Astrocyte (in vitro differentiated cells and primary cell): ENCODE data around the gene NINJ1. TPM values are rescaled to one million over a fixed set of nuclear protein-coding genes. Genes with fewer than 3 reads are reported as not detected.

Experiments used
- DNase-seq: peaks from one replicate; pipeline ENCODE4 v3.0.0-alpha.2; 2010; ENCODE audit warnings: low read depth
- FAIRE-seq: peaks from 2 replicates; lab custom pipeline; 2011; peaks lifted over from hg19 to GRCh38; lab: Jason Lieb, UNC
- H2AFZ ChIP-seq: 2 replicates; pipeline ENCODE4 v1.6.0; 2012; ENCODE audit warnings: low read depth, low read length, inconsistent platforms
- H3K27ac ChIP-seq: 2 replicates; pipeline ENCODE4 v1.5.1; 2011; ENCODE audit warnings: low read depth, low read length, inconsistent platforms
- H3K27me3 ChIP-seq: 2 replicates; pipeline ENCODE4 v1.6.0; 2011; ENCODE audit warnings: low read length, inconsistent platforms; ENCODE audit not compliant: insufficient read depth
- H3K36me3 ChIP-seq: 2 replicates; pipeline ENCODE4 v1.5.1; 2011; ENCODE audit warnings: low read length, inconsistent platforms; ENCODE audit not compliant: insufficient read depth
- H3K4me1 ChIP-seq: 2 replicates; pipeline ENCODE4 v1.5.1; 2011; ENCODE audit warnings: low read length, inconsistent platforms; ENCODE audit not compliant: insufficient read depth
- H3K4me2 ChIP-seq: 2 replicates; pipeline ENCODE4 v1.6.0; 2012; ENCODE audit warnings: low read length, inconsistent platforms
- H3K4me3 ChIP-seq: 2 replicates; pipeline ENCODE4 v1.5.1; 2011; ENCODE audit warnings: low read depth, mild to moderate bottlenecking, low read length, inconsistent platforms; ENCODE audit not compliant: insufficient read depth
- H3K79me2 ChIP-seq: 2 replicates; pipeline ENCODE4 v1.6.0; 2012; ENCODE audit warnings: mild to moderate bottlenecking, low read length, inconsistent platforms; ENCODE audit not compliant: insufficient read depth
- H3K9ac ChIP-seq: 2 replicates; pipeline ENCODE4 v1.6.0; 2012; ENCODE audit warnings: mild to moderate bottlenecking, low read length, inconsistent platforms
- H3K9me3 ChIP-seq: 2 replicates; pipeline ENCODE4 v1.5.1; 2012; ENCODE audit warnings: low read depth, mild to moderate bottlenecking, low read length, inconsistent platforms; ENCODE audit not compliant: insufficient read depth
- H4K20me1 ChIP-seq: 2 replicates; pipeline ENCODE4 v1.6.0; 2012; ENCODE audit warnings: low read length, inconsistent platforms; ENCODE audit not compliant: insufficient read depth
- H3K27ac Mint-ChIP-seq: one replicate; pipeline ENCODE4 v1.8.0; 2021; ENCODE audit warnings: mild to moderate bottlenecking, mixed read lengths; ENCODE audit not compliant: unreplicated experiment
- H3K27me3 Mint-ChIP-seq: one replicate; pipeline ENCODE4 v1.8.0; 2021; ENCODE audit warnings: low read depth, mixed read lengths; ENCODE audit not compliant: unreplicated experiment
- H3K36me3 Mint-ChIP-seq: one replicate; pipeline ENCODE4 v1.8.0; 2021; ENCODE audit warnings: low read depth, mixed read lengths; ENCODE audit not compliant: unreplicated experiment
- H3K4me1 Mint-ChIP-seq: one replicate; pipeline ENCODE4 v1.8.0; 2021; ENCODE audit warnings: low read depth, mixed read lengths; ENCODE audit not compliant: unreplicated experiment
- H3K4me3 Mint-ChIP-seq: one replicate; pipeline ENCODE4 v1.8.0; 2021; ENCODE audit warnings: mild to moderate bottlenecking, moderate library complexity, mixed read lengths; ENCODE audit not compliant: unreplicated experiment
- H3K9me3 Mint-ChIP-seq: one replicate; pipeline ENCODE4 v1.8.0; 2021; ENCODE audit warnings: mild to moderate bottlenecking, mixed read lengths; ENCODE audit not compliant: unreplicated experiment
- CTCF ChIP-seq: IDR thresholded peaks from 2 replicates; pipeline ENCODE4 v1.5.1; 2011; ENCODE audit warnings: low read depth, mild to moderate bottlenecking, inconsistent platforms, low read length, moderate library complexity; ENCODE audit not compliant: insufficient read depth
- EZH2 ChIP-seq: IDR thresholded peaks from 2 replicates; pipeline ENCODE4 v1.6.1; 2012; ENCODE audit warnings: mild to moderate bottlenecking, low read length, inconsistent platforms; ENCODE audit not compliant: insufficient read depth
- total RNA-seq: library from RNA; stranded (reverse); gene quantifications from 2 replicates; pipeline ENCODE4 v1.2.1, GENCODE V29; 2021

The NINJ1 gene
- total RNA-seq, 1 donor from 2014 or later, result 28.3 TPM

DNA sequence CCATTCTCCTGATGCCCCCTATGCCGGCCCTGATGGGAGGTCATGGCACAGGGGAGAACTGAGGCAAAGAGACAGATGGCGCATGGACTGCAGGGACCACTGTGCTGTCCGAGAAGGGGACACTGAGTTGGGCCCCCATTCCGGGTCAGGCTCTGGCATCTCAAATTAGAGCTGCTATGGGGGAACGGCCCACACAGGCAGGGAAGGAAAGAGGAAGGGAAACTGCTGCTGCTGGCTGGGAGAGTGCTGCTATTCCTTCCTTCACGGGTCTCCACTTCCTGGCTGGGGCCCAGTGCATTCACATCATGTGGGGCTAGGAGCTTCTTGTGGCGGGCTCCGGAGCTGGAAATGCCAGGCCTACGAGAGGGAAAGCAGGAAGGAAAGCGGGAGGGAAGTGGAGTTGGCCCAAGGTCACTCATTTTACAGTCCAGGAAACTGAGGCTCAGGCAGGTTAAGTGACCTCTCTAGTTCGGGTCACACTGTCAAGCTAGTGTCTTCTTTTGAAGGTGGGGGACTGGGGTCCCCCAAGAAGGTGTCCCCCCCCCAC, 39.3 kb downstream of the NINJ1 start:
- peaks cover 15% of the 10 kb centered on the region for H3K9me3 Mint-ChIP-seq
- Histone ChIP-seq H3K4me3 (peak overlapping the region; percentile 45), H3K4me1 (peaks cover 31% of the 10 kb centered on the region), H3K36me3 (no peaks in the 10 kb centered on the region), H2AFZ (peak overlapping the region; percentile 74), H3K27ac (peak overlapping the region; percentile 68), H3K4me2 (peak overlapping the region; percentile 82), H4K20me1 (peaks cover 28% of the 10 kb centered on the region), H3K79me2 (peaks cover 30% of the 10 kb centered on the region), H3K9ac (peak overlapping the region; percentile 75), H3K27me3 (no peaks in the 10 kb centered on the region), H3K9me3 (peaks cover 7% of the 10 kb centered on the region)
- peaks cover 21% of the 10 kb centered on the region for H3K4me1 Mint-ChIP-seq
- no peaks in the 10 kb centered on the region for H3K27me3 Mint-ChIP-seq
- no peak for TF ChIP-seq EZH2
- TF ChIP-seq CTCF, result no peak
- H3K27ac Mint-ChIP-seq, result no peak overlapping the region
- H3K4me3 Mint-ChIP-seq, result peak overlapping the region; percentile 81
- DNase-seq (no peak), FAIRE-seq (no peak)
- H3K36me3 Mint-ChIP-seq, result peaks cover 7% of the 10 kb centered on the region

- DNase-seq, result no peak
- no peak overlapping the region for H2AFZ ChIP-seq
- H3K4me1 Mint-ChIP-seq, result peaks cover 18% of the 10 kb centered on the region
These were observed 40.0 kb downstream of the NINJ1 start for GRCh38 chr9:93093877-93094657.

More at GRCh38 chr9:93093877-93094657, 40.0 kb downstream of the NINJ1 start:
- Histone ChIP-seq H3K36me3 (no peaks in the 10 kb centered on the region), H3K9ac (no peak overlapping the region), H3K79me2 (peaks cover 23% of the 10 kb centered on the region), H3K4me2 (no peak overlapping the region), H3K4me3 (no peak overlapping the region), H3K4me1 (peaks cover 26% of the 10 kb centered on the region), H3K27ac (no peak overlapping the region), H3K9me3 (peaks cover 11% of the 10 kb centered on the region), H4K20me1 (peaks cover 22% of the 10 kb centered on the region), H3K27me3 (no peaks in the 10 kb centered on the region)
- Mint-ChIP-seq H3K9me3 (peaks cover 19% of the 10 kb centered on the region), H3K36me3 (peaks cover 7% of the 10 kb centered on the region), H3K27me3 (no peaks in the 10 kb centered on the region), H3K4me3 (peak overlapping the region; percentile 81), H3K27ac (no peak overlapping the region)
- no peak for FAIRE-seq
- TF ChIP-seq CTCF (no peak), EZH2 (no peak)
